SH-SY5Y (cell line): Measurements from ENCODE around the gene SLC1A5.

ENCODE experiments used
- GATA2 ChIP-seq: IDR thresholded peaks from 2 replicates; pipeline ENCODE4 v1.6.1; 2011; ENCODE audit warnings: mild to moderate bottlenecking, low read depth, low read length
- GATA3 ChIP-seq: IDR thresholded peaks from 2 replicates; pipeline ENCODE4 v1.6.1; 2011; ENCODE audit warnings: low read depth, mild to moderate bottlenecking, low read length, moderate library complexity

DNA sequence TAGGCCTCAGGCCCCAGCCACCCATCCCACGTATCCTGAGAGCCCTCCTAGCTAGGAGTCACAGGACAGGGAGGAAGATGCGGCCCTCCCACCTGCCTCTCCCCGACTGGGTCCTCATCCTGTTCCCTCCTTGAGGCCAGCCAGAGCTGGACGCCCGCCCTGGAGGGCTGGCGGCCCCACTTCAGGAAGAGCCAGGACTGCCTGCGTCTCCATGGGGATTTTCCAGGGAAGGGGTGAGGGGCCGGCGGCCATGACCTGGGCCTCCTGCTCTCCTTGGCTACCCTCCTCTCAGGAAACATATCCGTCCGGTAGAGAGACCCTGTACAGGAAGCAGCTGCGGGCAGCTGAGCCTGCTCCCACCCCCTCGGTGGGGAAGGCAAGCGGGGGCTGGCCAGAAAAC, 60.2 kb downstream of the SLC1A5 start:
- TF ChIP-seq GATA2 (no peak), GATA3 (no peak)
